PC-3 (cell line): ENCODE data around the gene AKAP13. TPM values are rescaled to one million over a fixed set of nuclear protein-coding genes. Genes with fewer than 3 reads are reported as not detected.
A peak's percentile ranks its signal among the peaks of the same experiment; 100 is the strongest.

Source experiments
- ATAC-seq: fragments of 200-7000 bp; cut with Tn5 transposase; 2 replicates; pipeline ENCODE4 v1.9.1; 2020; ENCODE audit warnings: mild to moderate bottlenecking, moderate library complexity
- BruUV-seq: library from RNA; stranded (reverse); fragments of 400-500 nt; replicated peaks from 2 replicates; lab custom pipeline; 2021; lab: Mats Ljungman, UMichigan
- CTCF ChIA-PET: fragments of 300-600 bp; sonication (Branson Sonifier 250); formaldehyde crosslinking; loops from one replicate; lab custom pipeline; 2022; ENCODE audit warnings: antibody characterized with exemption; lab: Charles Lee
- POLR2A ChIA-PET: fragments of 300-600 bp; sonication (Branson Sonifier 250); formaldehyde crosslinking; loops from one replicate; lab custom pipeline; 2022; ENCODE audit warnings: antibody characterized with exemption; ENCODE audit not compliant: unreplicated experiment; lab: Charles Lee
- DNase-seq: peaks from one replicate; pipeline ENCODE4 v3.0.0-alpha.2; 2015
- H2AFZ ChIP-seq: fragments of 300-600 bp; sonication (generic); 2 replicates; pipeline ENCODE4 v1.6.0; 2016; ENCODE audit warnings: antibody characterized with exemption, low read length
- H3F3A ChIP-seq: fragments of 300-600 bp; sonication (generic); one replicate; pipeline ENCODE4 v1.6.0; 2017; ENCODE audit warnings: antibody characterized with exemption, low read length, control low read depth, mild to moderate bottlenecking; ENCODE audit not compliant: unreplicated experiment
- H3K27ac ChIP-seq: fragments of 300-600 bp; sonication (generic); 2 replicates; pipeline ENCODE4 v1.5.1; 2016; ENCODE audit warnings: mild to moderate bottlenecking, low read length
- H3K27me3 ChIP-seq: fragments of 300-600 bp; sonication (generic); 2 replicates; pipeline ENCODE4 v1.6.1; 2016; ENCODE audit warnings: low read length, mixed read lengths
- H3K36me3 ChIP-seq: fragments of 300-600 bp; sonication (generic); 2 replicates; pipeline ENCODE4 v1.6.1; 2016; ENCODE audit warnings: low read depth, mixed run types, low read length, mixed read lengths
- H3K4me1 ChIP-seq: fragments of 300-600 bp; sonication (generic); 2 replicates; pipeline ENCODE4 v1.5.1; 2016; ENCODE audit warnings: low read length; ENCODE audit not compliant: insufficient read depth
- H3K4me2 ChIP-seq: fragments of 300-600 bp; sonication (generic); 2 replicates; pipeline ENCODE4 v1.6.0; 2016; ENCODE audit warnings: low read length
- H3K4me3 ChIP-seq: fragments of 300-600 bp; sonication (generic); 2 replicates; pipeline ENCODE4 v1.5.1; 2016; ENCODE audit warnings: mild to moderate bottlenecking, low read length, mixed read lengths
- H3K79me2 ChIP-seq: fragments of 300-600 bp; sonication (generic); 2 replicates; pipeline ENCODE4 v1.6.1; 2017; ENCODE audit warnings: low read length, mixed read lengths
- H3K9ac ChIP-seq: fragments of 300-600 bp; sonication (generic); 2 replicates; pipeline ENCODE4 v1.6.0; 2016; ENCODE audit warnings: mild to moderate bottlenecking, low read length
- H3K9me2 ChIP-seq: fragments of 300-600 bp; sonication (generic); replicated peaks from 2 replicates; pipeline ENCODE4 v1.6.1; 2016; ENCODE audit warnings: mixed run types, low read length, mixed read lengths
- H3K9me3 ChIP-seq: fragments of 300-600 bp; sonication (generic); 2 replicates; pipeline ENCODE4 v1.6.1; 2016; ENCODE audit warnings: low read length, mixed read lengths
- H4K20me1 ChIP-seq: fragments of 300-600 bp; sonication (generic); 2 replicates; pipeline ENCODE4 v1.6.1; 2016; ENCODE audit warnings: low read length, mixed read lengths
- CTCF ChIP-seq: fragments of 300-600 bp; sonication (generic); conservative IDR thresholded peaks from 2 replicates; pipeline ENCODE4 v1.5.1; 2017; ENCODE audit warnings: antibody characterized with exemption, low read depth, mild to moderate bottlenecking, low read length
- EZH2 ChIP-seq: fragments of 300-600 bp; sonication (generic); IDR thresholded peaks from one replicate; pipeline ENCODE4 v1.6.1; 2017; ENCODE audit warnings: antibody characterized with exemption, mild to moderate bottlenecking, low read length; ENCODE audit not compliant: unreplicated experiment
- EZH2phosphoT487 ChIP-seq: fragments of 300-600 bp; sonication (generic); IDR thresholded peaks from 2 replicates; pipeline ENCODE4 v1.6.1; 2018; ENCODE audit warnings: mild to moderate bottlenecking, antibody characterized with exemption, low read length, borderline replicate concordance
- intact Hi-C: fragments of 100-400 bp; cut with micrococcal nuclease; formaldehyde crosslinking; loops from 2 replicates; pipeline ENCODE4 v1.9.0; 2023
- total RNA-seq: library from RNA; depleted of rRNA; stranded (reverse); fragments of >200 nt; gene quantifications from 2 replicates; pipeline ENCODE4 v1.2.3, GENCODE V29; 2014

The AKAP13 gene
- total RNA-seq, 1 experiment from 2014 or later = 36.8 TPM

GRCh38 chr15:85380812-85381642 lies 624 bp downstream of the AKAP13 start:
- Histone ChIP-seq H2AFZ (no peak overlapping the region), H3K4me3 (peak overlapping the region; percentile 78), H3K9me2 (no peaks in the 10 kb centered on the region), H3K4me2 (peak overlapping the region; percentile 87), H3K79me2 (peaks cover 52% of the 10 kb centered on the region), H3K9ac (peak overlapping the region; percentile 88), H3K4me1 (peaks cover 24% of the 10 kb centered on the region), H3K27me3 (no peaks in the 10 kb centered on the region), H3F3A (no peaks in the 10 kb centered on the region), H4K20me1 (peaks cover 34% of the 10 kb centered on the region), H3K27ac (peak overlapping the region; percentile 68), H3K36me3 (no peaks in the 10 kb centered on the region), H3K9me3 (no peaks in the 10 kb centered on the region)
- TF ChIP-seq EZH2 (no peak), EZH2phosphoT487 (no peak), CTCF (no peak)
- ATAC-seq = peak; percentile 35
- CTCF ChIA-PET = interaction anchor here (0.6 to 0.9 kb wide), 3 partner anchors 23 to 85 kb away, joined by 3 read pairs; no protein-coding TSS in a partner anchor
- POLR2A ChIA-PET = interaction anchor here (0.6 to 0.9 kb wide), 5 partner anchors 27 to 108 kb away, joined by 3 to 19 read pairs (median 4); no protein-coding TSS in a partner anchor
- intact Hi-C loops = loop anchor here (1.0 to 2.0 kb wide), 3 partner anchors 23 to 50 kb away; no protein-coding TSS in a partner anchor
- BruUV-seq = no TSS peak
- peak; percentile 19 for DNase-seq

DNA sequence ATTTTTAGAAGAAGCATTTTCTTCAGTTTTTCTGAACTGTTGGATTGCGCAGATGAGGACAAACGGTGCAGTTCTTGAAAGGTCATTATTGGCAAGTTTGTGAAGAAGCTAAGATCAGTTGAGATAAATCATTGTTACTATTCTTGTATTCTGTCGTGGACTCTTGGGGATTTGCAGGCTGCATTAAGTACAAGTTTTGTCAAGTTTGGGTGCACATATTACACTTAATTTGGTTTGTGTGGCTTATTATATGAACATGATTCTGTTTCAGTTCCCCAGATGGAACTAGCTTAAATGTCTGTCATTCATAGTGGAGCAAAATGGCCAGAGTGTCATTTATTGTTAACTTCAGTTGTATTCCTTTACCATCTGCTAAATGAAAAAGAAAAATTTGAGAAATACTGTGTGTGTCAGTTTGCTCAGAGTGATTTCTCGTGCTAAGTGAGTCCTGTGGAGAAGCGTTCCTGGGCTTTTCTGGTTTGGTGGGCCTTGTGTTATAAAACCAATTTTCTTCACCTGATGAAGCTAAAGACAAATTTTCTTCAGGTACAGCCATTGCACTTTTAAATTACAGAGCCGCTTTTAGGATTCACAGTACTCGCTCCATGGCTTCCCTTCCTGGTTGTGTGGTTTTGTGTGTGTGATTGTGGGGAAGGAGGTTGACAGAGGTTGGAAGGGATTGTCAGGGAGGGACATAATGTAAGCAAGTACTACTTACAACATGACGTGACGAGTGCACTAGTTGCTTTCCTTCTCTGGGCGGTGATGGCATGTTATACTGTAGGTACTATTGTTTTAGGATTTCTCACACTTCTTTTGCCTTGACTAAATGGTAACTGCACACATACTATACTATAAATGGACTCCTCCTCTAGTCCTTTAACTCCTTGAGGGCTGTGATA lies 1.7 kb downstream of the AKAP13 start:
- H3K9me2 ChIP-seq = no peaks in the 10 kb centered on the region
- peak overlapping the region; percentile 88 for H3K9ac ChIP-seq
- ChIA-PET POLR2A (interaction anchor here (0.7 kb wide), 1 partner anchor 31 kb away, joined by 3 read pairs; no protein-coding TSS in a partner anchor), CTCF (interaction anchor here (0.7 kb wide), 1 partner anchor 31 kb away, joined by 3 read pairs; no protein-coding TSS in a partner anchor)
- no peaks in the 10 kb centered on the region for H3K9me3 ChIP-seq
- no peak for ATAC-seq
- BruUV-seq = TSS peak; percentile 53
- intact Hi-C loops = loop anchor here (2.0 kb wide), 1 partner anchor 31 kb away; no protein-coding TSS in a partner anchor
- H4K20me1 ChIP-seq = peaks cover 34% of the 10 kb centered on the region
- peak overlapping the region; percentile 87 for H3K4me2 ChIP-seq
- peak overlapping the region; percentile 78 for H3K4me3 ChIP-seq
- no peak overlapping the region for H3K27ac ChIP-seq
- H3F3A ChIP-seq = no peaks in the 10 kb centered on the region
- H2AFZ ChIP-seq = no peak overlapping the region
- peak; percentile 28 for DNase-seq
- H3K36me3 ChIP-seq = peaks cover 4% of the 10 kb centered on the region; the same call in 1 of the 2 replicates
- no peaks in the 10 kb centered on the region for H3K27me3 ChIP-seq
- peaks cover 24% of the 10 kb centered on the region for H3K4me1 ChIP-seq
- TF ChIP-seq EZH2 = no peak
- no peak for TF ChIP-seq CTCF
- TF ChIP-seq EZH2phosphoT487 = no peak
- peaks cover 63% of the 10 kb centered on the region for H3K79me2 ChIP-seq
